GM19043 (cell line): ENCODE data around the gene RNF114.
"Not testable (repeated sequence)": the region's sequence is repeated elsewhere in the genome, so short reads cannot be mapped to it uniquely, and the experiment has no call there.

Source experiments
- ATAC-seq: cut with Tn5 transposase; IDR thresholded peaks from one replicate; pipeline ENCODE4 v1.9.1; 2021; ENCODE audit warnings: low read depth; ENCODE audit not compliant: unreplicated experiment

Gene RNF114

GRCh38 chr20:49924247-49924646 is 11.9 kb upstream of the RNF114 start:
- ATAC-seq, result no peak

- no peak for ATAC-seq
Observed at GRCh38 chr20:49925901-49926454, 10.2 kb upstream of the RNF114 start.

- no peak for ATAC-seq
Observed at GRCh38 chr20:49928411-49929141, 7.6 kb upstream of the RNF114 start.

- no peak for ATAC-seq
Observed at GRCh38 chr20:49929142-49929494, 7.1 kb upstream of the RNF114 start.

- no peak for ATAC-seq
Observed at GRCh38 chr20:49935746-49936152, 448 bp upstream of the RNF114 start.

GRCh38 chr20:49937027-49937929 is 1.1 kb downstream of the RNF114 start:
- ATAC-seq, result no peak

- ATAC-seq, result no peak
Observed at GRCh38 chr20:49938173-49939163, 2.3 kb downstream of the RNF114 start.

GRCh38 chr20:49941456-49941855 is 5.3 kb downstream of the RNF114 start:
- no peak for ATAC-seq

GRCh38 chr20:49942303-49942702 is 6.1 kb downstream of the RNF114 start:
- ATAC-seq, result no peak

- no peak for ATAC-seq
Observed at GRCh38 chr20:49942942-49943341, 6.7 kb downstream of the RNF114 start.

GRCh38 chr20:49945306-49945700 is 9.1 kb downstream of the RNF114 start:
- ATAC-seq, result no peak

- ATAC-seq, result no peak
Observed at GRCh38 chr20:49945701-49946477, 9.7 kb downstream of the RNF114 start.

- no peak for ATAC-seq
Observed at GRCh38 chr20:49948178-49948577, 12.0 kb downstream of the RNF114 start.

- no peak for ATAC-seq
Observed at GRCh38 chr20:49948809-49949507, 12.8 kb downstream of the RNF114 start.

- ATAC-seq, result no peak
Observed at GRCh38 chr20:49951151-49951550, 15.0 kb downstream of the RNF114 start.

GRCh38 chr20:49955167-49955566 is 19.0 kb downstream of the RNF114 start:
- ATAC-seq, result no peak

- not testable (repeated sequence) for ATAC-seq
Observed at GRCh38 chr20:49955830-49956396, 19.7 kb downstream of the RNF114 start.

GRCh38 chr20:49956689-49957088 is 20.5 kb downstream of the RNF114 start:
- ATAC-seq, result no peak
